HepG2 (cell line): Measurements from ENCODE around the gene YPEL4. TPM values are rescaled to one million over a fixed set of nuclear protein-coding genes. Genes with fewer than 3 reads are reported as not detected.

Experiments used
- ATAC-seq: fragments of 200-7000 bp; cut with Tn5 transposase; 3 replicates; pipeline ENCODE4 v1.9.1; 2020; ENCODE audit warnings: mild to moderate bottlenecking, moderate library complexity
- BruUV-seq: library from RNA; stranded (reverse); fragments of 400-500 nt; replicated peaks from 2 replicates; lab custom pipeline; 2021; lab: Mats Ljungman, UMichigan
- CTCF ChIA-PET: fragments of 300-600 bp; formaldehyde crosslinking; extraction: SDS; loops from one replicate; lab custom pipeline; 2021; ENCODE audit warnings: low total read pairs, inconsistent platforms, low intra/inter-chr PET ratio; lab: Yijun Ruan, JAX
- POLR2A ChIA-PET: fragments of 350-600 bp; sonication (Branson Sonifier 250); formaldehyde crosslinking; loops from one replicate; lab custom pipeline; 2020; ENCODE audit warnings: antibody characterized with exemption, inconsistent platforms; lab: Yijun Ruan, JAX
- DNase-seq: peaks from one replicate; pipeline ENCODE4 v3.0.0-alpha.2; 2015; ENCODE audit warnings: low spot score
- FAIRE-seq: peaks from 3 replicates; lab custom pipeline; 2011; peaks lifted over from hg19 to GRCh38; lab: Jason Lieb, UNC
- H2AFZ ChIP-seq: one replicate; pipeline ENCODE4 v1.6.1; 2011; ENCODE audit warnings: low read length, inconsistent platforms
- H3K27ac ChIP-seq: fragments of 300-600 bp; 3 replicates; pipeline ENCODE4 v1.8.0; 2011; ENCODE audit warnings: mixed run types, mild to moderate bottlenecking, mixed read lengths, low read length, inconsistent platforms; ENCODE audit not compliant: insufficient read depth; ENCODE audit errors: extremely low read length
- H3K27me3 ChIP-seq, 2 experiments: fragments of 200-600 bp in 1 of 2; 2 replicates in 1 of 2; 3 replicates in 1 of 2; pipeline versions ENCODE4 v1.6.0 to v1.8.0; 2011; ENCODE audit warnings: low read length in 2 of 2, mild to moderate bottlenecking in 2 of 2, moderate library complexity in 2 of 2, inconsistent platforms in 1 of 2; ENCODE audit not compliant: insufficient read depth in 2 of 2, control insufficient read depth in 1 of 2
- H3K36me3 ChIP-seq, 2 experiments: fragments of 200-600 bp in 1 of 2; replicated peaks in 1 of 2; 2 replicates in 1 of 2; 3 replicates in 1 of 2; pipeline versions ENCODE4 v1.5.1 to v1.8.0; 2011; ENCODE audit warnings: low read length in 2 of 2, inconsistent platforms in 1 of 2; ENCODE audit not compliant: insufficient read depth in 2 of 2, control insufficient read depth in 1 of 2
- H3K4me1 ChIP-seq: 2 replicates; pipeline ENCODE4 v1.5.1; 2012; ENCODE audit warnings: low read length, inconsistent platforms; ENCODE audit not compliant: insufficient read depth
- H3K4me2 ChIP-seq: 2 replicates; pipeline ENCODE4 v1.6.0; 2011; ENCODE audit warnings: low read depth, low read length, inconsistent platforms
- H3K4me3 ChIP-seq, 3 experiments: fragments of 200-600 bp in 1 of 3; sonication (generic), shearing (Covaris generic) in 1 of 3; replicated peaks in 1 of 3; 2 replicates each; pipeline ENCODE4 v1.5.1; 2011 to 2016; ENCODE audit warnings: low read length in 3 of 3, inconsistent platforms in 2 of 3, low read depth in 2 of 3, mild to moderate bottlenecking in 2 of 3, control low read depth in 1 of 3, mixed read lengths in 1 of 3; ENCODE audit not compliant: insufficient read depth in 1 of 3
- H3K79me2 ChIP-seq: one replicate; pipeline ENCODE4 v1.6.1; 2011; ENCODE audit warnings: low read length, inconsistent platforms; ENCODE audit not compliant: insufficient read depth
- H3K9ac ChIP-seq: 2 replicates; pipeline ENCODE4 v1.6.0; 2011; ENCODE audit warnings: mild to moderate bottlenecking, low read depth, low read length, inconsistent platforms; ENCODE audit not compliant: insufficient read depth
- H3K9me3 ChIP-seq: 2 replicates; pipeline ENCODE4 v1.5.1; 2012; ENCODE audit warnings: mild to moderate bottlenecking, low read length
- H4K20me1 ChIP-seq: 2 replicates; pipeline ENCODE4 v1.6.0; 2011; ENCODE audit warnings: inconsistent platforms, mild to moderate bottlenecking, low read length, moderate library complexity; ENCODE audit not compliant: insufficient read depth
- AGO1 ChIP-seq: fragments of 200-400 bp; formaldehyde crosslinking; IDR thresholded peaks from 2 replicates; pipeline ENCODE4 v1.6.1; 2017; ENCODE audit warnings: mild to moderate bottlenecking, low read depth, low read length, moderate library complexity; ENCODE audit not compliant: poor library complexity, severe bottlenecking
- AHR ChIP-seq: IDR thresholded peaks from 2 replicates; pipeline ENCODE4 v1.6.1; 2018; ENCODE audit warnings: missing genetic modification reagents, missing compliant biosample characterization
- ATRX ChIP-seq: sonication (generic); formaldehyde crosslinking; IDR thresholded peaks from 2 replicates; pipeline ENCODE4 v1.4.0; 2020; ENCODE audit warnings: missing genetic modification reagents, borderline replicate concordance
- CCAR2 ChIP-seq: fragments of 200-400 bp; formaldehyde crosslinking; optimal IDR thresholded peaks from 2 replicates; pipeline ENCODE3; 2018; ENCODE audit warnings: low read depth, mild to moderate bottlenecking, low read length, moderate library complexity
- GTF2F1 ChIP-seq: fragments of 150-350 bp; IDR thresholded peaks from 2 replicates; pipeline ENCODE4 v1.6.1; 2014; ENCODE audit warnings: low read length
- ISL2 ChIP-seq: sonication (generic); formaldehyde crosslinking; IDR thresholded peaks from 2 replicates; pipeline ENCODE4 v1.5.0; 2020; ENCODE audit warnings: missing genetic modification reagents
- JUNB ChIP-seq: sonication (generic); formaldehyde crosslinking; IDR thresholded peaks from 2 replicates; pipeline ENCODE4 v1.8.0; 2022; ENCODE audit warnings: missing genetic modification reagents, mild to moderate bottlenecking, borderline replicate concordance
- MXD1 ChIP-seq: sonication (generic); formaldehyde crosslinking; IDR thresholded peaks from 2 replicates; pipeline ENCODE4 v1.4.0; 2020; ENCODE audit warnings: mild to moderate bottlenecking, missing genetic modification reagents
- MXI1 ChIP-seq: IDR thresholded peaks from 3 replicates; pipeline ENCODE4 v1.6.1; 2012; ENCODE audit warnings: low read depth, low read length, inconsistent platforms, borderline replicate concordance
- PLRG1 ChIP-seq: fragments of 450-650 bp; conservative IDR thresholded peaks from 2 replicates; pipeline ENCODE4 v1.6.1; 2016
- SNAI1 ChIP-seq: sonication (generic); formaldehyde crosslinking; IDR thresholded peaks from 2 replicates; pipeline ENCODE4 v1.5.0; 2020; ENCODE audit warnings: mild to moderate bottlenecking, missing genetic modification reagents, borderline replicate concordance
- SRSF4 ChIP-seq: fragments of 200-400 bp; formaldehyde crosslinking; IDR thresholded peaks from one replicate; pipeline ENCODE4 v1.6.1; 2018; ENCODE audit warnings: mild to moderate bottlenecking, low read depth, low read length, moderate library complexity; ENCODE audit not compliant: poor library complexity, severe bottlenecking
- ZMYM3 ChIP-seq: sonication (generic); formaldehyde crosslinking; IDR thresholded peaks from 2 replicates; pipeline ENCODE4 v1.5.1; 2020; ENCODE audit warnings: mild to moderate bottlenecking, missing genetic modification reagents
- ZNF792 ChIP-seq: IDR thresholded peaks from 2 replicates; pipeline ENCODE4 v1.6.1; 2016
- WGBS: methylation state at CpG from one replicate; pipeline ENCODE4 v1.1.6; 2017; ENCODE audit warnings: low lambda C conversion rate; 5-methylcytosine and 5-hydroxymethylcytosine counted together
- in situ Hi-C: cut with HindIII; loops from 2 replicates; pipeline ENCODE4 v1.10.0; 2017; ENCODE audit warnings: low pct_unique_long_range_greater_than_20kb; ENCODE audit not compliant: extremely low pct_ligation_motif_present
- intact Hi-C: fragments of 100-400 bp; cut with micrococcal nuclease; formaldehyde crosslinking; loops from one replicate; pipeline ENCODE4 v1.10.0; 2022; ENCODE audit not compliant: unreplicated experiment
- polyA plus RNA-seq, 8 experiments: library from polyadenylated mRNA; depleted of rRNA in 3 of 8; stranded (reverse) in 7 of 8; unstranded in 1 of 8; fragments of >200 nt; fragmentation: Illumina TruSeq in 4 of 8; extraction: Trizol in 4 of 8; gene quantifications; 2 replicates each; pipeline versions ENCODE4 v1.2.1 to v1.2.3, GENCODE V29; 2011 to 2016; ENCODE audit warnings: low read depth in 4 of 8, missing spikeins in 1 of 8, mixed read lengths in 1 of 8; ENCODE audit not compliant: insufficient read depth in 1 of 8
- total RNA-seq, 5 experiments: library from RNA; depleted of rRNA; stranded (reverse); fragments of >200 nt; fragmentation: Illumina TruSeq; extraction: Trizol; gene quantifications; 2 replicates each; pipeline ENCODE4 v1.2.3, GENCODE V29; 2016; ENCODE audit warnings: low read depth in 1 of 5
- TF ChIP-seq, protein P1 (sequence below): sonication (generic); formaldehyde crosslinking; IDR thresholded peaks from 2 replicates; pipeline ENCODE4 v1.4.0; 2020; ENCODE audit warnings: mild to moderate bottlenecking, missing genetic modification reagents
- TF ChIP-seq, protein P2 (sequence below): sonication (generic); formaldehyde crosslinking; IDR thresholded peaks from 2 replicates; pipeline ENCODE4 v1.5.0; 2020; ENCODE audit warnings: missing genetic modification reagents

YPEL4 gene
- total and polyA plus RNA-seq, 2 of the 13 experiments (the other 11 are each of a cell fraction or from before 2014, with no cell fraction given) = 0.04 TPM; not detected in 1

DNA sequence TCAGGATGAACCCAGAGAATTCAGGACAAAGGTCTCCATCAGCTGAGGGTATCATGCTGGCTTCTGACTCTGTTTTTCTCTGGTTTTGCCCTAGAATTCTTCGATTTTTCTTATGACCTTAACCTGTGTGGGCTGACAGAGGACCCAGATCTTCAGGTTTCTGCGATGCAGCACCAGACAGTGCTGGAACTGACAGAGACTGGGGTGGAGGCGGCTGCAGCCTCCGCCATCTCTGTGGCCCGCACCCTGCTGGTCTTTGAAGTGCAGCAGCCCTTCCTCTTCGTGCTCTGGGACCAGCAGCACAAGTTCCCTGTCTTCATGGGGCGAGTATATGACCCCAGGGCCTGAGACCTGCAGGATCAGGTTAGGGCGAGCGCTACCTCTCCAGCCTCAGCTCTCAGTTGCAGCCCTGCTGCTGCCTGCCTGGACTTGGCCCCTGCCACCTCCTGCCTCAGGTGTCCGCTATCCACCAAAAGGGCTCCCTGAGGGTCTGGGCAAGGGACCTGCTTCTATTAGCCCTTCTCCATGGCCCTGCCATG lies 35.4 kb downstream of the YPEL4 start:
- DNase-seq (no peak), FAIRE-seq (no peak), ATAC-seq (no peak)
- Histone ChIP-seq H3K27me3 (no peaks in the 10 kb centered on the region), H3K9ac (no peak overlapping the region), H3K4me1 (no peaks in the 10 kb centered on the region), H4K20me1 (no peaks in the 10 kb centered on the region), H3K4me2 (no peak overlapping the region), H3K9me3 (peaks cover 8% of the 10 kb centered on the region), H3K27ac (no peak overlapping the region), H2AFZ (no peak overlapping the region), H3K79me2 (no peaks in the 10 kb centered on the region), H3K4me3 (no peak overlapping the region), H3K36me3 (no peaks in the 10 kb centered on the region)
- CTCF ChIA-PET = no interaction called here
- POLR2A ChIA-PET = no interaction called here
- intact Hi-C loops (no loop called here), in situ Hi-C loops (no loop called here)
- no TSS peak for BruUV-seq
- 69% methylated on average over 7 of the region's 10 CpGs for WGBS
- TF ChIP-seq SRSF4 (no peak), PLRG1 (no peak), MXI1 (no peak), MXD1 (no peak), ZNF792 (CRISPR knock-in tag) (no peak), ZMYM3 (CRISPR knock-in tag) (no peak), AHR (CRISPR knock-in tag) (no peak), SNAI1 (no peak), ATRX (no peak), ISL2 (CRISPR knock-in tag) (no peak), CCAR2 (no peak), GTF2F1 (no peak), JUNB (CRISPR knock-in tag) (no peak), AGO1 (no peak)
- TF ChIP-seq, protein P1, sequence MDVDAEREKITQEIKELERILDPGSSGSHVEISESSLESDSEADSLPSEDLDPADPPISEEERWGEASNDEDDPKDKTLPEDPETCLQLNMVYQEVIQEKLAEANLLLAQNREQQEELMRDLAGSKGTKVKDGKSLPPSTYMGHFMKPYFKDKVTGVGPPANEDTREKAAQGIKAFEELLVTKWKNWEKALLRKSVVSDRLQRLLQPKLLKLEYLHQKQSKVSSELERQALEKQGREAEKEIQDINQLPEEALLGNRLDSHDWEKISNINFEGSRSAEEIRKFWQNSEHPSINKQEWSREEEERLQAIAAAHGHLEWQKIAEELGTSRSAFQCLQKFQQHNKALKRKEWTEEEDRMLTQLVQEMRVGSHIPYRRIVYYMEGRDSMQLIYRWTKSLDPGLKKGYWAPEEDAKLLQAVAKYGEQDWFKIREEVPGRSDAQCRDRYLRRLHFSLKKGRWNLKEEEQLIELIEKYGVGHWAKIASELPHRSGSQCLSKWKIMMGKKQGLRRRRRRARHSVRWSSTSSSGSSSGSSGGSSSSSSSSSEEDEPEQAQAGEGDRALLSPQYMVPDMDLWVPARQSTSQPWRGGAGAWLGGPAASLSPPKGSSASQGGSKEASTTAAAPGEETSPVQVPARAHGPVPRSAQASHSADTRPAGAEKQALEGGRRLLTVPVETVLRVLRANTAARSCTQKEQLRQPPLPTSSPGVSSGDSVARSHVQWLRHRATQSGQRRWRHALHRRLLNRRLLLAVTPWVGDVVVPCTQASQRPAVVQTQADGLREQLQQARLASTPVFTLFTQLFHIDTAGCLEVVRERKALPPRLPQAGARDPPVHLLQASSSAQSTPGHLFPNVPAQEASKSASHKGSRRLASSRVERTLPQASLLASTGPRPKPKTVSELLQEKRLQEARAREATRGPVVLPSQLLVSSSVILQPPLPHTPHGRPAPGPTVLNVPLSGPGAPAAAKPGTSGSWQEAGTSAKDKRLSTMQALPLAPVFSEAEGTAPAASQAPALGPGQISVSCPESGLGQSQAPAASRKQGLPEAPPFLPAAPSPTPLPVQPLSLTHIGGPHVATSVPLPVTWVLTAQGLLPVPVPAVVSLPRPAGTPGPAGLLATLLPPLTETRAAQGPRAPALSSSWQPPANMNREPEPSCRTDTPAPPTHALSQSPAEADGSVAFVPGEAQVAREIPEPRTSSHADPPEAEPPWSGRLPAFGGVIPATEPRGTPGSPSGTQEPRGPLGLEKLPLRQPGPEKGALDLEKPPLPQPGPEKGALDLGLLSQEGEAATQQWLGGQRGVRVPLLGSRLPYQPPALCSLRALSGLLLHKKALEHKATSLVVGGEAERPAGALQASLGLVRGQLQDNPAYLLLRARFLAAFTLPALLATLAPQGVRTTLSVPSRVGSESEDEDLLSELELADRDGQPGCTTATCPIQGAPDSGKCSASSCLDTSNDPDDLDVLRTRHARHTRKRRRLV (CRISPR knock-in tag) = no peak
- TF ChIP-seq, protein P2, sequence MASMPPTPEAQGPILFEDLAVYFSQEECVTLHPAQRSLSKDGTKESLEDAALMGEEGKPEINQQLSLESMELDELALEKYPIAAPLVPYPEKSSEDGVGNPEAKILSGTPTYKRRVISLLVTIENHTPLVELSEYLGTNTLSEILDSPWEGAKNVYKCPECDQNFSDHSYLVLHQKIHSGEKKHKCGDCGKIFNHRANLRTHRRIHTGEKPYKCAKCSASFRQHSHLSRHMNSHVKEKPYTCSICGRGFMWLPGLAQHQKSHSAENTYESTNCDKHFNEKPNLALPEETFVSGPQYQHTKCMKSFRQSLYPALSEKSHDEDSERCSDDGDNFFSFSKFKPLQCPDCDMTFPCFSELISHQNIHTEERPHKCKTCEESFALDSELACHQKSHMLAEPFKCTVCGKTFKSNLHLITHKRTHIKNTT (CRISPR knock-in tag) = no peak
